Metanephros (tissue), 1 donor: ENCODE results near the gene AGBL5. TPM values are rescaled to one million over a fixed set of nuclear protein-coding genes. Genes with fewer than 3 reads are reported as not detected.

Experiments
- total RNA-seq: library from RNA; depleted of rRNA; stranded (reverse); fragments of >200 nt; gene quantifications from one replicate; pipeline ENCODE4 v1.2.3, GENCODE V29; 2014

The AGBL5 gene, protein sequence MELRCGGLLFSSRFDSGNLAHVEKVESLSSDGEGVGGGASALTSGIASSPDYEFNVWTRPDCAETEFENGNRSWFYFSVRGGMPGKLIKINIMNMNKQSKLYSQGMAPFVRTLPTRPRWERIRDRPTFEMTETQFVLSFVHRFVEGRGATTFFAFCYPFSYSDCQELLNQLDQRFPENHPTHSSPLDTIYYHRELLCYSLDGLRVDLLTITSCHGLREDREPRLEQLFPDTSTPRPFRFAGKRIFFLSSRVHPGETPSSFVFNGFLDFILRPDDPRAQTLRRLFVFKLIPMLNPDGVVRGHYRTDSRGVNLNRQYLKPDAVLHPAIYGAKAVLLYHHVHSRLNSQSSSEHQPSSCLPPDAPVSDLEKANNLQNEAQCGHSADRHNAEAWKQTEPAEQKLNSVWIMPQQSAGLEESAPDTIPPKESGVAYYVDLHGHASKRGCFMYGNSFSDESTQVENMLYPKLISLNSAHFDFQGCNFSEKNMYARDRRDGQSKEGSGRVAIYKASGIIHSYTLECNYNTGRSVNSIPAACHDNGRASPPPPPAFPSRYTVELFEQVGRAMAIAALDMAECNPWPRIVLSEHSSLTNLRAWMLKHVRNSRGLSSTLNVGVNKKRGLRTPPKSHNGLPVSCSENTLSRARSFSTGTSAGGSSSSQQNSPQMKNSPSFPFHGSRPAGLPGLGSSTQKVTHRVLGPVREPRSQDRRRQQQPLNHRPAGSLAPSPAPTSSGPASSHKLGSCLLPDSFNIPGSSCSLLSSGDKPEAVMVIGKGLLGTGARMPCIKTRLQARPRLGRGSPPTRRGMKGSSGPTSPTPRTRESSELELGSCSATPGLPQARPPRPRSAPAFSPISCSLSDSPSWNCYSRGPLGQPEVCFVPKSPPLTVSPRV
- 31.6 TPM for total RNA-seq

GRCh38 chr2:27050996-27051901, at the start of gene AGBL5:
Gene AGBL5 (plus strand): TSS chr2:27051668. CDS start chr2:27052959, 1,291 bp downstream.

DNA sequence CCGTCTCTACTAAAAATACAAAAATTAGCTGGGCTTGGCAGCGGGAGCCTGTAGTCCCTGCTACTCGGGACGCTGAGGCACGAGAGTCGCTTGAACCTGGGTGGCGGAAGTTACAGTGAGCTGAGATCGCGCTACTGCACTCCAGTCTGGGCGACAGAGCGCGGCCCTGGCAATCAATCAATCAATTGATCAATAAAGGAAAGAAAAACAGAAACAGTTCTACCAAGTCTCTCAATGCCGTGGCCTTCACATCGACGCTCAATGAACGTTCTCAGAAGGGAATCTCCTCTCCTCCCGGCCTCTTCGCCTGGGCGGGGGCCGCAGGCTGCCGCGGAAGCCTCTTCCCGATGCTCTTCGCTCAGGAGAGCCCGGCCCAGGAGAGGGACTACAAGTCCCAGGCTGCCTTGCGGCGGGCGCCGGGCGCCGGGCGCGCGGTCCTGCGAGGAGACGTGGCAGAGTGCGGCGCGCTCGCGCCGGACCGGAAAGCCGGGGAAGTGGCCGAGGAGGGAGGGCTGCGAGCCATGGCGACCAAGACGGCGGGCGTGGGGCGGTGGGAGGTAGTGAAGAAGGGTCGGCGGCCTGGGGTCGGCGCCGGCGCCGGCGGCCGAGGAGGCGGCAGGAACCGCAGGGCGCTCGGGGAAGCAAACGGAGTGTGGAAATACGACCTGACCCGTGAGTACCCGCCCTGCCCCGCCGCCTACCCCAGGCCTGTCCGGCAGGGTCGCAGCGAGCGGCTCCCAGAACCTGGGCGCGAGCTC, 18.8 kb upstream of the AGBL5 start, which contains the start of gene TMEM214:
TSS of gene TMEM214 (plus strand) at position 471 of the 758 bp plus-strand sequence. CDS start at position 522, 51 bp downstream.

DNA sequence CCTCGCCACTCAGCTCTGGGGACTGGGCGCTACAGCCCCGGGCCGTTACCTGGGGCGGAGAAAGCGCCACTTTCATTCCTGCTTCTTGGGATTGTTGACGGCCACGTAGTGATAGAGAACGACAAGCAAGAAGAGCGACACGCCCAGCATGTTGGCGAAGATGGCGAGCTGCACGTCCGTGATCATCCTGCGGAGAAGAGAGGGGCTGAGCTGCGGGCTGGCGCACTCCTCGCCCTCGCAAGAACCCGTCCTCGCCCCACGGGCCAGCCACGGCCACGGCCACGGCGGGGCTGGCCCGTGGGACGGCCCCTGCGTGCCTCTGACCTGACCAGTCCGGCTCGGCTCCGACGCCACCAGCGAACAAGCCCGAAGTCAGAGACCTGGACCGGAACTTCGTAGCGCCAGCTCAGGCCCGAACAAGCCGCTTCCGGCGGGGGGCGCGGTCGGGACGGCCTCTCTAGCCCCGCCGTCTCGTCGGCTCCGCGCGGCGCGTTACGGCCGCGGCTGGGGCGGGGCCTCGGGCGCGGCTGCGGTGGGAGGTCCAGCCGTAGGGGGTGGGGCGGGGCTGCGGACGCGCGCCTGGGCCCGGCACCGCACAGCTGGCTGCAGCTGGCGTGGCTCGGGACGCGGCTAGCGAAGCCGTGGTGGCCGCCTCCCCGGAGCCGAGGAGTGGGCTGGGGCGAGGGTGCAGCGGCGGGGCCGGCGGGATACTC, 20.0 kb downstream of the AGBL5 start, which contains the start of gene OST4:
TSS of gene OST4 (minus strand) at position 378 of the 713 bp plus-strand sequence.

DNA sequence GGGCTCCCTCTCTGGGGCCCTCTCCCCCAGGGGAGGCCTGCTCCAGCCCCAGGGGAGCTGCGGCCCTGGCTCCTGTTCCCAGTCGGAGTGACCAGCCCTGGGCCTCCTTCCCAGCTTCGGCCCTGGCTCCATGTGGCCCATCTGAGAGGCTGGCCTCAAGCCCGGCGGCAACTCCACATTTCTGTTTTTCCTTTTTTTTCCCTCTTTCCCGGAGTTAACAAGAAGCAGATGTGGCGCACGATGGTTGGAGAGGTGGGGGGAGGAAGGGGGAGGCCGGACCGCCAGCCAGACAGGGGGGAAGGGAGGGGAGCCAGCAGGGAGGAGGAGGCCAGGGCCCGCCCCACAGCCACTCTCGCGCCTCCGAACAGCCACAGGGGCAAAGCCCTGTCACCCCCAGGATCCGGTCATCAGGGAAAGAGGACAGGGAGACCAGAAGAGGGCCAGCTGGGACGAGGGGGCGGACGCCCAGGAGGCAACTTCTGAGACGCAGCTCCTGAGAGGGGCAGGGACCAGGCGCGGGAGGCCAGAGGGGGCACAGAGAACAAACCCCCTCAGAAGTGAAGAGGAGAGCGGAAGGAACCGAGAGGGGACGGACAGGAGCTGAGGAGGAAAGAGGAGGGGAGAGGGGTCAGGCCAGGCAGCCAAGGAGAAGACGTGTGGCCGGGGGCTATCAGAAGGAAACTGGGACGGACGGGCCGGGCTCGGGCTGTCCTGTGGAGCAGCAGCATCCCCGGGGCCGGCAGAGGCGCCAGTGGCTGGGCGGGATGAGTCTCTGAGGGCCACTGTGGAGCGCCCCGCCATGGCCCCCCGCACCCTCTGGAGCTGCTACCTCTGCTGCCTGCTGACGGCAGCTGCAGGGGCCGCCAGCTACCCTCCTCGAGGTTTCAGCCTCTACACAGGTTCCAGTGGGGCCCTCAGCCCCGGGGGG, 27.1 kb downstream of the AGBL5 start, which contains the start of gene EMILIN1:
TSS of gene EMILIN1 (plus strand) at position 349 of the 928 bp plus-strand sequence. CDS start at position 800, 451 bp downstream.

GRCh38 chr2:27086724-27087593, 35.5 kb downstream of the AGBL5 start, which contains the start of gene KHK:
Gene KHK (plus strand): TSS chr2:27086772. CDS start chr2:27087260, 488 bp downstream.

DNA sequence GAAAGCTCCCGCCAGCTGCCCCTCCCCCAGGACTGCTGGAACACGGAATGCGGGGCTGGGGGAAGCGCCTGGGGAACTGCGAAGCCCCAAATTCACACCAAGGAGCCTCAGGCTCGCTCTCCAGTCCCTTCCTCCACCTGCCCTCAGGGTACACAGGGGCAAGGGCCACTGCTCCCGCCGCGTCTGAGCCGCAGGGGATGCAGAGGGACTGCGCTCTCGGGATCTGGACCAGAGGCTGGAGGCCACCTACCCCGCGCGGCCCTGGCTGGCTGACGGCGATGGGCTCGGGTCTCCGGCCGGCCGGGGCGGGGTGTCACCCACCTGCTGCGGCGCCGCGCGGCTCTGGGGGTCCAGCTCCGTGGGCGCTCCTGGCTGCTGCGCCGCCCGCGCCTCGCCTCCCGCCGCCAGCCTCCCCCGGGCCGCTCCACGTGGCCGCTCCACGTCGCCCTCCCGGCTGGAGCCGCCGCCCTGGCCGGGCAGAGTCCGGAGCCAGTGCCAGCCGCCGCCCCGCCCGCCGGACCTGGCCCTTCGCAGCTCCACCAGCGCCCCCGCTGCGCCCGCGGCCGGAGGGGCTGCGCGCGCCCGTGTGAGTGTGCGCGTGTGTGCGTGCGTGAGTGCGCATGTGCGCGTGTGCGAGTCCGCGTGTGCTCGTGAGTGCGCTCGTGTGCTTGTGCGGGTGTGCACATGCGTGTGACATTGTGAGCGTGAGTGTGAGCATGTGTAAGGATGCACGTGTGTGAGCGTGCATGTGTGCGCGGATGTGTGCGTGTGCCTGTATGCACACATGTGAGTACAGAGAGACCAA, 67.3 kb downstream of the AGBL5 start, which contains the start of gene CGREF1:
TSS of gene CGREF1 (minus strand) at position 604 of the 805 bp plus-strand sequence. CDS start 14,762 bp downstream, outside the sequence.

Other genes starting within 250 kb of the AGBL5 start
- gene DPYSL5, start 203.5 kb upstream of the AGBL5 start, total RNA-seq = 2.1 TPM
- 7.0 TPM for gene MAPRE3, start 81.0 kb upstream of the AGBL5 start, total RNA-seq
- 33.5 TPM for gene TMEM214, start 18.7 kb upstream of the AGBL5 start, total RNA-seq
- gene OST4, start 20.0 kb downstream of the AGBL5 start, total RNA-seq = 166 TPM
- gene EMILIN1, start 26.9 kb downstream of the AGBL5 start, total RNA-seq = 164 TPM
- gene KHK, start 35.1 kb downstream of the AGBL5 start, total RNA-seq = 18.2 TPM
- 3.6 TPM for gene CGREF1, start 67.5 kb downstream of the AGBL5 start, total RNA-seq
- gene ABHD1, start 72.1 kb downstream of the AGBL5 start, total RNA-seq = 0.47 TPM
- gene PREB, start 83.0 kb downstream of the AGBL5 start, total RNA-seq = 27.2 TPM
- not detected for gene PRR30, start 87.7 kb downstream of the AGBL5 start, total RNA-seq
- 0.35 TPM for gene TCF23, start 97.3 kb downstream of the AGBL5 start, total RNA-seq
- gene ATRAID, start 160.4 kb downstream of the AGBL5 start, total RNA-seq = 146 TPM
- gene SLC5A6, start 160.6 kb downstream of the AGBL5 start, total RNA-seq = 31.8 TPM
- gene CAD, start 165.7 kb downstream of the AGBL5 start, total RNA-seq = 52.7 TPM
- 2.2 TPM for gene SLC30A3, start 211.4 kb downstream of the AGBL5 start, total RNA-seq
- gene DNAJC5G, start 223.8 kb downstream of the AGBL5 start, total RNA-seq = 0.12 TPM
- gene TRIM54, start 230.8 kb downstream of the AGBL5 start, total RNA-seq = 10.4 TPM